D721Med (cell line): Measurements from ENCODE around the gene PHTF1.

ENCODE experiments used
- DNase-seq: peaks from one replicate; pipeline ENCODE4 v3.0.0; 2011; ENCODE audit warnings: low spot score; ENCODE audit not compliant: insufficient read length
- FAIRE-seq: peaks from 2 replicates; lab custom pipeline; 2011; peaks lifted over from hg19 to GRCh38; lab: Jason Lieb, UNC
- CTCF ChIP-seq: IDR thresholded peaks from 2 replicates; pipeline ENCODE4 v1.5.1; 2012; ENCODE audit warnings: mild to moderate bottlenecking, control low read depth; ENCODE audit not compliant: insufficient read depth; ENCODE audit errors: missing control alignments

The PHTF1 gene

GRCh38 chr1:113759333-113760101 is at the start of gene PHTF1:
Gene PHTF1, minus strand, starts transcription at chr1:113759486. Its CDS starts 783 bp downstream, at chr1:113758703.
- DNase-seq (no peak), FAIRE-seq (no peak)
- TF ChIP-seq CTCF = no peak

DNA sequence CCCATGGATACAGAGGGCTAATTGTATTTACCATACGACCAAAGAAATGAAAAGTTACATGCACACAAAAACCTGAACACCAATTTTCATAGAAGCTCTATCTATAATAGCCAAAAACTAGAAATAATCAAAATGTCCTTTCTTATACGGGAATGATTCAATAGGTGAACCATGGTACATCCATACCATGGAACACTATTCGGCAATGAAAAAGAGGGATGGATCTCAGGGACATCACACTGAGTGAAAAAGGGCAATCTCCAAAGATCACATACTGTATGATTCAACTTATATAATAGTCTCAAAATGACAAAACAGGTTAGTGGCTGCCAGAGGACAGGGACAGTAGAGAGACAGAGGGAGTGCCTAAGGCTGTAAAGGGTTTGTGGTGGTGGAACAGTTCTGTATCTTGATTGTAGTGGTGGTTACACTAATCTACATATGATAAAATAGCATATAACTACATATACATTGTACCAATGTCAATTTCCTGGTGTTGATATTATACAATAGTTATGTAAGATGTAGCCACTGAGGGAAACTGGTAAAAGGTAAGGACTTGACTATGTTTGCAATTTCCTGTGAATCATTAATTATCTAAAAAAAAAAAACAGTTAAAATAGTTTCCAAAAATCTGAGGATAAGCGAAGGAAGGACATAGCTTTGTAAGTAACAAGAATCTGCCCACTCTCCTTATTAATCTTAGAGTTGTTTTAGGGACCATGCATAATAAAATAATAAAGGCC is 49.3 kb upstream of the PHTF1 start:
- FAIRE-seq (no peak), DNase-seq (no peak)
- no peak for TF ChIP-seq CTCF

DNA sequence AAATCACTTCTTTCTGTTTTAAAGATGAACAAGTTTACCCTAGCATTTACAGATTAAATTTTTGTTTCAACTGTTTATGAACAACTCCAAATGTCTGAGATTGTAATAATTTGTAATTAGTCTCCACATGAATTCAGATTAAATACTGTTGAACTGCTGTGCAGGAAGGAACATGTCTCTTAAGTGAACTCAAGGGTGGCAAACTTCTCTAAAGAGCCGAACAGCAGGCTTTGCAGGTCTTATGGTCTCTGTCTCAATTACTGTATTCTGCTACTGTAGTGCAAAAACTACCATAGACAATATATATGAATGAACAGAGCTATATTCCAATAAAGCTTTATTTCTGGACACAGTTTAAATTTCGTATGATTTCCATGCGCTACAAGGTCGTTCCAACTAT is 46.4 kb upstream of the PHTF1 start:
- TF ChIP-seq CTCF = no peak
- no peak for DNase-seq
- no peak for FAIRE-seq

DNA sequence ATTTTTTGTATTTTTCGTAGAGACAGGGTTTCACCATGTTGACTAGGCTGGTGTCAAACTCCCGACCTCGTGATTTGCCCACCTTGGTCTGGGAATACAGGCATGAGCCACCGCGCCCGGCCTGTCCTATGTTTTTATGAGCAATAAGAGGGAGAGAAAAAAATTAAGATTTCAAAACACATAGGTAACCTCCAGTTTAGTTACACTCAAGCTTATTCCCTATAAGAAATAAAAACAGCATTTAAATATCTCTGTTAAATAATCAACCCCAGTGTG is 45.9 kb upstream of the PHTF1 start:
- FAIRE-seq (no peak), DNase-seq (no peak)
- no peak for TF ChIP-seq CTCF

GRCh38 chr1:113804421-113805255 is 45.4 kb upstream of the PHTF1 start:
- no peak for FAIRE-seq
- TF ChIP-seq CTCF = no peak
- DNase-seq = no peak

GRCh38 chr1:113802367-113803007 is 43.2 kb upstream of the PHTF1 start:
- no peak for TF ChIP-seq CTCF
- DNase-seq = no peak
- FAIRE-seq = no peak
